GM12874 (cell line): ENCODE results near the gene FAM98B.

Source experiments
- TF ChIP-seq, protein P1 (sequence below): IDR thresholded peaks from 2 replicates; pipeline ENCODE4 v1.5.1; 2011; ENCODE audit warnings: low read depth, mild to moderate bottlenecking, control low read depth, low read length, moderate library complexity; ENCODE audit not compliant: insufficient read depth

FAM98B gene

DNA sequence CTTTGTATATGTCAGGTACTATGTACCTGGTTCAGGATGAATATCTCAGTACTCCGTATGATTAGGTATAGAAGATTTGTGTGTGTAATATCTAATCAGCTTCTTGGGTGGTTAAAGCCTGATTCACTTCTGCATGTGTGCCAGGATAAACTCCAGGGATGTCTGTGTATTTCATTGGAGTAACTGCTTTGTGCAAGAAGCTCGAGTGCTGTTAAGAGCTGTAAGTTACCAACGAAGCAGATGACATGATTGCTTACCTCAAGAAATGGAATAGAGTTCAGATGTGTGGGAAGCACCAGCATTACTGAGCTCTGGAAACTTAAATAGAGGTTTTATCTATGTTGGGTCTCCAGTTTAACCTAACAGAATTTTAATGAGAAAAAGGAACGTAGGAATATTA, 23.7 kb downstream of the FAM98B start:
- TF ChIP-seq, protein P1, sequence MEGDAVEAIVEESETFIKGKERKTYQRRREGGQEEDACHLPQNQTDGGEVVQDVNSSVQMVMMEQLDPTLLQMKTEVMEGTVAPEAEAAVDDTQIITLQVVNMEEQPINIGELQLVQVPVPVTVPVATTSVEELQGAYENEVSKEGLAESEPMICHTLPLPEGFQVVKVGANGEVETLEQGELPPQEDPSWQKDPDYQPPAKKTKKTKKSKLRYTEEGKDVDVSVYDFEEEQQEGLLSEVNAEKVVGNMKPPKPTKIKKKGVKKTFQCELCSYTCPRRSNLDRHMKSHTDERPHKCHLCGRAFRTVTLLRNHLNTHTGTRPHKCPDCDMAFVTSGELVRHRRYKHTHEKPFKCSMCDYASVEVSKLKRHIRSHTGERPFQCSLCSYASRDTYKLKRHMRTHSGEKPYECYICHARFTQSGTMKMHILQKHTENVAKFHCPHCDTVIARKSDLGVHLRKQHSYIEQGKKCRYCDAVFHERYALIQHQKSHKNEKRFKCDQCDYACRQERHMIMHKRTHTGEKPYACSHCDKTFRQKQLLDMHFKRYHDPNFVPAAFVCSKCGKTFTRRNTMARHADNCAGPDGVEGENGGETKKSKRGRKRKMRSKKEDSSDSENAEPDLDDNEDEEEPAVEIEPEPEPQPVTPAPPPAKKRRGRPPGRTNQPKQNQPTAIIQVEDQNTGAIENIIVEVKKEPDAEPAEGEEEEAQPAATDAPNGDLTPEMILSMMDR: no peak

DNA sequence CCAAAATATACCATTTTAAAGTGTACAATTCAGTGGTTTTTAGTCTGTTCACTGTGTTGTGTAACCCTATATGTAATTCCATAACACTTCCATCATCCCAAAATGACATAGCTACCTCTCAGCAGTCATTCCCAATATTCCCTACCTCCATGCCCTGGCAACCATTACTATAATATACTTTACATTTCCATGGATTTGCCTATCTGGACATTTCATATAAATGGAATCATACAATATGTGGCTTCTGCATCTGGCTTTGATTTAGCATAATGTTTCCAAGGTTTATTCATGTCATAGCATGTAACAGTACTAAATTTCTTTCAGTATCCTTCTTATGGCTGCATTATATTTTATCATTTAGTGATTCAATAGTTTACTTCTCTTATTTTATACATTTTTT, 25.3 kb downstream of the FAM98B start:
- TF ChIP-seq, protein P1: no peak

DNA sequence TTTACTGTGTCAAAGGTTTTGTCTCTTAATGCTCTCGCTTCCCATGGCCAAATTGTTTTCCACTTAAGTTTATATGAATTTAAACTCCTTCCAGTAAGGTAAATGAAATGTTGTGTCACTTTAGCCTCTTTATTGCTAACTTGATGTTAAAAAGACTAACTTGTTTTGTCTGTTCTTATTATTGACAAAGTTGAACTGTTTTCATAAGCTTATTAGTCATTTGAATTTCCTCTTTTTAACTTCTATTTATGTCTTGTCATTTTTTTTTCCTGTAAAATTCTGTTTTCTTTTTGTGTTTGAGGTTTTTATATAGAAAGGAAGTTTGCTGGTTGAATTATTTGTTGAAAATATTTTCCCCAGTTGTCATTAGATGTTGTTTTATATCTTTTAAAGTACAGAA, 25.8 kb downstream of the FAM98B start:
- TF ChIP-seq, protein P1: no peak

DNA sequence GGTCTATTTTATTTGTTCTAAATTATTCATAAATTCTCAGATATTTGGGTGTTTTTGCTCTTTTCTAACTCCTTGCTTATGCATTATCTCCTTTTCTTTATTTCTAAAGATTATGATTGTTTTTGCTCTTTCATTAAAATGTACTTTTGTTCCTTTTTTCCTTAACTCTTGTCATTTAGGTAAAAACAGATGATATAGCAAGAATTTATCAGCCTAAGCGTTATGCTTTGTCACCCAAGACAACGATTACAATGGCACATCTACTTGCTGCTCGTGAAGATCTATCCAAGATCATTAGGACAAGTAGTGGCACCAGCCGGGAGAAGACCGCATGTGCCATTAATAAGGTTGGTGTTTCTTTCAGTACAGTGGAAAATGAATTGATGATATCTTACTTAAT, 27.2 kb downstream of the FAM98B start:
- TF ChIP-seq, protein P1: no peak

DNA sequence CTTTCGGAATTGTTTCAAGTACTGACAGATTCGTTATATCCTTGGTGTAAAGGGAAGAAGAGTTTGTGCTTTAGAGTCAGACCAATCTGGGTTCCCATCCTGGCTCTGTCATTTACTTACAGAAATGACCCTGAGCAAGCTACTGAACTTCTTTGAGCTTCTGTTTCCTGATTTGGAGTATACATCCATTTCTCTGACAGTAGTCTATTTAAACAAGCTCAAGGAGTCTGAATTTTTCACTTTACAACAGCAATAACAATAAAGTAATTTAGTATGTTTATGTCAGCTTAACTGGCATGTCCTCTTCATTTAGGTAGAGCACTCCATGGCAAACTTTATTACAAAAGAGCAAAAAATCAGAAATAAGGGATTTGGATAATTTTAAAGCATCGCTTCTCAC, 27.8 kb downstream of the FAM98B start:
- TF ChIP-seq, protein P1: no peak

DNA sequence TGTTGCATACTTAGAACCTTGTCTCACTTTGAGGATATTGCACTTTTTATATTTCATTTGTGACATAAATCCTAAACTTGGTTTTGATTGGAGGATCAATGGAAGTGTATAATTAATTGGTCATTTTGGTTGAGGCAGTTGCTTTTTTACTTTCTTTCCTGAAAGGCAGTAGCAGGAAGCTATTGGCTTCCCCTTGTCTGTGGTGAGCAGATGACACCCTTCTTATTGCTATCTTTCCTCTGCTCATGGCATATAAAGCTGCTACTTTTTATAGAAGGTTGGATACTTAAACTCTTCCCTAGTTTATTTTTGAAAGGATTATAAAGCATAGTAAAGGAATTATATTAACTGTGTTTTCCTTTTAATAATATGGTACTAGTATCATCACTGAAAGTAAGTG, 28.6 kb downstream of the FAM98B start:
- TF ChIP-seq, protein P1: no peak

DNA sequence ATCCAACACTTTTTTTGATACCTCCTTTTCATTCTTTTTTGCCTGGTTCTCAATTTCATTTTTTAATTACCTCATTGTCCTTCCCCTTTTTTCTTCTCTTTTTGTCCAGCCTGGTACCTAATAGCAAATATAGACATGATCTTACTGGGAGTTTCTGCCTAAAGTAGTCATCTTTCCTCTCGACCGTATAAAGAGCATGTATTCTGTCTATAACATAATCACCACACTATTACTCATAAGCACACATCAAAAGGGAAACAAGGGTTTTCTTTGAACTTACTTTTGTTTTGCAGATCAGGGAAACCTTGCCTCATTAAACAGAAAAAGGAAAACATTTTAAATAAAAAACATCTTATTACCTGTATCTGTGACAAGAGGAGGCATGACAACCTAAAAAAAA, 33.0 kb downstream of the FAM98B start:
- TF ChIP-seq, protein P1: no peak

DNA sequence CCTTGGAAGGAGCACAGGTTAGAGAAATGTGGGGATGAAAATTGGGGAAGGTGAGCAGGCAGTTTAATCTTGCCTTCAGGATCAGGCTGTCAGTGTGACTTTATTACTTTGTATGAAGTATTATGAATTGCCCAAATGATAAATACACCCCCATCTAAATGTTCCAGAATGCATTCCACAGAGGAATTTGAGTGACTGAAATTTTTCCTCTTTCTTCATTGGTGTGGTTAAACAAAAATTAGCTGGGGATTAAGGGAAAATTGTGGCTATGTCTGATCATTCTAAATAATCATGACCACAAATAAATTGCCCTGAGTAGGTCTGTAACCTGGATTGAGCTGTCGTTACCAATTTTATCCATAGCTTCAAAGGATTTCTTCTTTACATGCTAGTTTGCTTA, 33.5 kb downstream of the FAM98B start:
- TF ChIP-seq, protein P1: no peak
